ENCODE results near the gene FBXL7.

The FBXL7 gene

GRCh38 chr5:15796557-15796956 is 296.6 kb downstream of the FBXL7 start:
- TF ChIP-seq ARNTL (CRISPR knock-in tag; IDR thresholded peaks at IDR 0.05; ENCODE audit: borderline replicate concordance, low read depth) = no peak
- no peak for TF ChIP-seq ESRRG (CRISPR knock-in tag; IDR thresholded peaks at IDR 0.05)
- TF ChIP-seq OSR1 (CRISPR knock-in tag; IDR thresholded peaks at IDR 0.05) = no peak
- no peak for TF ChIP-seq TCF4 (CRISPR knock-in tag; IDR thresholded peaks at IDR 0.05; ENCODE audit: borderline replicate concordance)
- no peak for TF ChIP-seq RARB (CRISPR knock-in tag; IDR thresholded peaks at IDR 0.05)
- no peak for TF ChIP-seq GLIS3 (CRISPR knock-in tag; IDR thresholded peaks at IDR 0.05)
- TF ChIP-seq ZFP30 (CRISPR knock-in tag; IDR thresholded peaks at IDR 0.05) = no peak
- TF ChIP-seq ZNF70 (CRISPR knock-in tag; IDR thresholded peaks at IDR 0.05) = no peak
- TF ChIP-seq ZNF565 (CRISPR knock-in tag; conservative IDR thresholded peaks at IDR 0.05; ENCODE audit: low read depth) = no peak
- TF ChIP-seq PATZ1 (CRISPR knock-in tag; IDR thresholded peaks at IDR 0.05; ENCODE audit: borderline replicate concordance) = no peak
- no peak for TF ChIP-seq ZC3H10 (CRISPR knock-in tag; IDR thresholded peaks at IDR 0.05)
- TF ChIP-seq TSHZ2 (CRISPR knock-in tag; IDR thresholded peaks at IDR 0.05) = no peak
- TF ChIP-seq ZFP3 (CRISPR knock-in tag; IDR thresholded peaks at IDR 0.05) = no peak
- TF ChIP-seq POU6F1 (CRISPR knock-in tag; IDR thresholded peaks at IDR 0.05; ENCODE audit: borderline replicate concordance, low read depth) = no peak
- TF ChIP-seq CREB5 (CRISPR knock-in tag; IDR thresholded peaks at IDR 0.05; ENCODE audit: low read depth) = no peak
- no peak for TF ChIP-seq BACH2 (CRISPR knock-in tag; IDR thresholded peaks at IDR 0.05; ENCODE audit: borderline replicate concordance)
- TF ChIP-seq PPARA (CRISPR knock-in tag; IDR thresholded peaks at IDR 0.05; ENCODE audit: borderline replicate concordance) = no peak
- no peak for TF ChIP-seq ZNF8 (CRISPR knock-in tag; IDR thresholded peaks at IDR 0.05)
- no peak for TF ChIP-seq ISL1 (CRISPR knock-in tag; IDR thresholded peaks at IDR 0.05)
- TF ChIP-seq CSDC2 (CRISPR knock-in tag; IDR thresholded peaks at IDR 0.05) = no peak
- no peak for ATAC-seq

- TF ChIP-seq SNAI2 (CRISPR knock-in tag; IDR thresholded peaks at IDR 0.05) (no peak), OSR1 (CRISPR knock-in tag; IDR thresholded peaks at IDR 0.05) (no peak), ZFP30 (CRISPR knock-in tag; IDR thresholded peaks at IDR 0.05) (no peak), ESRRG (CRISPR knock-in tag; IDR thresholded peaks at IDR 0.05) (no peak), ZNF70 (CRISPR knock-in tag; IDR thresholded peaks at IDR 0.05) (no peak), TCF4 (CRISPR knock-in tag; IDR thresholded peaks at IDR 0.05; ENCODE audit: borderline replicate concordance) (no peak), CSRNP3 (CRISPR knock-in tag; IDR thresholded peaks at IDR 0.05) (no peak), TSHZ2 (CRISPR knock-in tag; IDR thresholded peaks at IDR 0.05) (no peak), ZNF8 (CRISPR knock-in tag; IDR thresholded peaks at IDR 0.05) (no peak), POU6F1 (CRISPR knock-in tag; IDR thresholded peaks at IDR 0.05; ENCODE audit: borderline replicate concordance, low read depth) (no peak), BACH2 (CRISPR knock-in tag; IDR thresholded peaks at IDR 0.05; ENCODE audit: borderline replicate concordance) (no peak), GLIS3 (CRISPR knock-in tag; IDR thresholded peaks at IDR 0.05) (no peak), ZFP3 (CRISPR knock-in tag; IDR thresholded peaks at IDR 0.05) (no peak), ARNTL (CRISPR knock-in tag; IDR thresholded peaks at IDR 0.05; ENCODE audit: borderline replicate concordance, low read depth) (no peak), ZNF565 (CRISPR knock-in tag; conservative IDR thresholded peaks at IDR 0.05; ENCODE audit: low read depth) (no peak), PATZ1 (CRISPR knock-in tag; IDR thresholded peaks at IDR 0.05; ENCODE audit: borderline replicate concordance) (no peak)
These were observed 297.1 kb downstream of the FBXL7 start for GRCh38 chr5:15797116-15797515.

More at GRCh38 chr5:15797116-15797515, 297.1 kb downstream of the FBXL7 start:
- ATAC-seq = no peak
